Hematopoietic multipotent progenitor cell treated with erythropoietin and hydrocortisone succinate and interleukin-3 and kit ligand, for 4 days (in vitro differentiated cells): ENCODE results near the gene S100P.
"Not testable (repeated sequence)": the region's sequence is repeated elsewhere in the genome, so short reads cannot be mapped to it uniquely, and the experiment has no call there.

Experiments used
- DNase-seq: peaks from one replicate; pipeline ENCODE4 v3.0.0-alpha.2; 2015

The S100P gene

DNA sequence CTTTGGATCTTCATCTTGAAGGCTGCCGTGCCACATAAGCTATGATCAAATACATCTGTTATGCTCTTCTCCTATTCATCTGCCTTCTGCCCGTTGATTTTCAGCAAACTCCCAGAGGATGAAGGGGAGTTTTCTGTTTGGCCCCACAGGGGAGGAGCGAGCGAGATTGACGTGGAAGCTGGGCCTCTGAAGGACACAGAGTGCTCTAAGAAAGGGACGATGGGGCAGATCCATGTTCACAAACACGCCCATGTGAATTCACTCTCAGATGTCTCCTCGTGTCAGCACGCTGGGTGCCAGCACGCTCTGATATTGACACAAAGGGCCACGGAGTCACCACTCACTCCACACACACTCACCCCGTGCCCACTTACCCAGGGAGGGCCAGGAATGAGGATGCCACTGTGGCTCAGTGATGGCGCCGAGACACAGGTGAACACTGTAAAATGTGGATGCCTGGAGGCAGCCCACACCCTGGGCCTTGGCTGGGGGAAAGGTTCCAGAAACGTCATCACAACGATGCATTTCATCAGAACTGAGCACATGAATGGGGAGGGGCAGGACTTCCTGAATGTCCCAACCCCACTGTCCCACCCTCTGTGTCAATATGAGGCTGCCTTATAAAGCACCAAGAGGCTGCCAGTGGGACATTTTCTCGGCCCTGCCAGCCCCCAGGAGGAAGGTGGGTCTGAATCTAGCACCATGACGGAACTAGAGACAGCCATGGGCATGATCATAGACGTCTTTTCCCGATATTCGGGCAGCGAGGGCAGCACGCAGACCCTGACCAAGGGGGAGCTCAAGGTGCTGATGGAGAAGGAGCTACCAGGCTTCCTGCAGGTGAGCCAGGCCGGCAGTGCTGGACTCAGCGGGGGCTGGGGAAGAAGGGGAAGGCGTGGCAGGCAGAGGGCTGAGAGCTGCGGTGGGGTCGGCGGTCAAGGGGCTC is at the start of gene S100P:
Gene S100P, plus strand, starts transcription at position 648 of the 946 bp plus-strand sequence. Its CDS starts 55 bp downstream, at position 703.
- no peak for DNase-seq

DNA sequence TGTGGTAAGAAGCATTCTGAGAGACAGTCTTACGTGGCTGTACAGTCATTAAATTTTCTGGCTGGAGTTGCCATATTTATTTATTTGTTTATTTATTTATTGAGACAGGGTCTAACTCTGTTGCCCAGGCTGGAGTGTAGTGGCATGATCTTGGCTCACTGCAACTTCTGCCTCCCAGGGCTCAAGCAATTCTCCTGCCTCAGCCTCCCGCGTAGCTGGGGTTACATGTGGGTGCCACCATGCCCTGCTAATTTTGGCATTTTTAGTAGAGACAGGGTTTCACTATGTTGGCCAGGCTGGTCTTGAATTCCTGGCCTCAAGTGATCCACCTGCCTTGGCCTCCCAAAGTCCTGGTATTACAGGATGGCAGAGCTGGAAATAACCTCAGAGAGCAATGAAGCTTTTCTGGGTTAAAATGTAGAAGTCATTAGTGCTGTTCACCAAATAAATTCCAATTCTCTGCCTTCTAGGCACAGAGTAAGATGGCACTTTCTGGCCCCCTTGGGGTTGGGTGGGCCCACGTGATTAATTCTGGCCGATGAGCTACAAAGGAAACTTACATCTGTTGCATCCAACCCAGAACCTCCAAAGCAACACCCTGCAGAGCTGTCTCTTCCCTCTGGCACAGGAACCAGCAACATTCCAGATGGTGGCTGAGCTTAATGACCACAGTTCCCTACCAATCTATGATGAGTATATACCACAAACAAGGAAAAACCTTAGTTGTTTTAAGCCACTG is 48.7 kb upstream of the S100P start:
- no peak for DNase-seq

DNA sequence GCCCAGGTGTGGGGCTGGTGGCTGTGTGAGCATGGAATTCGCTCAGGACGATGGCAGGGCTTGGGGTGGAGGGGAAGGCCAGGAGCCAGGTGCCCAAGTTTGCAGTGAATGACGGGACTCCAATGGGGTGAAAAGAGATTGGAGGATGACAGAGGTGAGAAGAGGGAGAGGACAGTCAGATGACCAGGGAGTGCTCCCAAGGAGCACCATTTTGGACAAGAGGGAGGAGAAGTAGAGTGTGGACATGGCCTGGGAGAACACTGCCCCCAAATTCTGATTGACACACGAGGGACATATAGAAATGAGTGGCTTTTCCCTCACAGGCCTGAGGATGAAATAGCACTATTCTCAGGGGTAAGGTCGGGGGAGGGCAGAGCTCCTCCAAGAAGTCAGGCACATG is 46.5 kb upstream of the S100P start:
- no peak for DNase-seq

DNA sequence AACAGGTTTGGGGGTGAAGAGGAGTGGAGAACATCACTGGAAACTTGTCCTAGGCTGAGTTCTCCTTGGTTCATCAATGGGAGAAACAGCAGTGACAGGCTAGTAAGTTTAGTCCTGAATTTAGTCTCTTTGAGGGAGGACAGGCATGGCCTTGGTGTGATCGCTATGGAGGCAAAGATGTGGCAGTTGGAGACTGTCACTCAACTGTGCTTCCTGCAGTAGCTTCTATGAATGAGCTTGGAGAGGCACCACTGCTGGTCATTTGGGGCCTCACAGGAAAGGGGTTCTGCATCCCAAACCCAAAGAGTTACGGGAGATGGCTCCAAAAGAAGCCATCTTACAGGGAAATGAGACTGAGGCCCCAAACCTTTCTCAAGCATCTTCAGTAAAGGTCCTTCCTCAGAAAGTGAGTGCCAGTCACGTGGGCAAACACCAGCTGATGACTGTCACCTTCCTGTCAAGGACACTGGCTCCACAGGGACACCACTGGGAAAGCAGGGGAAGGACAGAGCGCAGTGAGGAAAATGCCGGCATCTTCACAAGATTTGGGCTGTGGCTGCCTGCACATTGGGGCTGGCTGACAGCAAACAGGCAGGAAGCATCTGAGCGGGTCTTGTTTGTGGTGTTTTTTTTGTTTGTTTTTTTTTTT is 46.0 kb upstream of the S100P start:
- DNase-seq: no peak

DNA sequence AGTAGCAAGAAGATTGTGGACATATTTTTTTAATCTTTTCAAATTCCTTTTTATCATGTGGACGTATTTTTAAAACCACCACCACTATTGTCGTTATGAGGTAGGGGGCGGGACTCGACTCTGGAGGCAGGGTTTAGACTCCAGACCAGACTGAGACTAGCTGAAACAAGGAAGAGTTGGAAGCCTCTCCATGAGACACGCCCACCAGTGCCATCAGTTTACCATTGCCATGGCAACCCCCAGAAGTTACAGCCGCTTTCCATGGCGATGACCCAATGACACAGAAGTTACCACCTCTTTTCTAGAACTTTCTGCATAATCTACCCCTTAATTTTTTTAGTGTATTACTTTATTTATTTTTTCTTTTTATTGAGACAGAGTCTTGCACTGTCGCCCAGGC is 44.5 kb upstream of the S100P start:
- no peak for DNase-seq

DNA sequence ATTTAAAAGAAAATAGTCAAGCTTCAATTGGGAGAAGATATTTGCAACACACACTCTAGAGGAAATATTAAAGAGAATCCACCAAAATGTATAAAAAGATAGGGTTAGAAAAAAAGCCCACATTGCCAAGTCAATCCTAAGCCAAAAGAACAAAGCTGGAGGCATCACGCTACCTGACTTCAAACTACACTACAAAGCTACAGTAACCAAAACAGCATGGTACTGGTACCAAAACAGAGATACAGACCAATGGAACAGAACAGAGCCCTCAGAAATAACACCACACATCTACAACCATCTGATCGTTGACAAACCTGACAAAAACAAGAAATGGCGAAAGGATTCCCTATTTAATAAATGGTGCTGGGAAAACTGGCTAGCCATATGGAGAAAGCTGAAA is 39.5 kb upstream of the S100P start:
- not testable (repeated sequence) for DNase-seq

DNA sequence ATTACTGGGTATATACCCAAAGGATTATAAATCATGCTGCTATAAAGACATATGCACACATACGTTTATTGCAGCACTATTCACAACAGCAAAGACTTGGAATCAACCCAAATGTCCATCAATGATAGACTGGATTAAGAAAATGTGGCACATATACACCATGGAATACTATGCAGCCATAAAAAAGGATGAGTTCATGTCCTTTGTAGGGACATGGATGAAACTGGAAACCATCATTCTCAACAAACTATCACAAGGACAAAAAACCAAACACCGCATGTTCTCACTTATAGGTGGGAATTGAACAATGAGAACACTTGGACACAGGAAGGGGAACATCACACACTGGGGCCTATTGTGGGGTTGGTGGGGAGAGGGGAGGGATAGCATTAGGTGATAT is 38.4 kb upstream of the S100P start:
- not testable (repeated sequence) for DNase-seq

DNA sequence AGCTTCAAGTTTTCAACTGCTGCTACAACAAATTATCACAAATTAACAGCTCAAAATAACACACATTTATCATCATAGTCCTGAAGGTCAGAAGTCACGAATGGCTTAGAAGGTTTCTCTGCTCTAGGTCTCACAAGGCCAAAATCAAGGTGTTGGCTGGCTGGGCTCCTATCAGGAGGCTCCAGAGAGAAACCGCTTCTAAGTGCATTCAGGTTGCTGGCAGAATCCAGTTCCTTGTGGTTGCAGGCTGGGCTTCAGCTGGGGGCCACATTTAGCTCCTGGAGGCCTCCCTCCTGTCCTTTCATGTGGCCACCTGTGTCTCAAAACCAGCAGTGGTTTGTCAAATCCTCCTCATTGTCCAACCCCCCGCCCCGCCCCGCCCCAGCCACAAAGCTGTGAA is 37.8 kb upstream of the S100P start:
- DNase-seq: peak; percentile 53

DNA sequence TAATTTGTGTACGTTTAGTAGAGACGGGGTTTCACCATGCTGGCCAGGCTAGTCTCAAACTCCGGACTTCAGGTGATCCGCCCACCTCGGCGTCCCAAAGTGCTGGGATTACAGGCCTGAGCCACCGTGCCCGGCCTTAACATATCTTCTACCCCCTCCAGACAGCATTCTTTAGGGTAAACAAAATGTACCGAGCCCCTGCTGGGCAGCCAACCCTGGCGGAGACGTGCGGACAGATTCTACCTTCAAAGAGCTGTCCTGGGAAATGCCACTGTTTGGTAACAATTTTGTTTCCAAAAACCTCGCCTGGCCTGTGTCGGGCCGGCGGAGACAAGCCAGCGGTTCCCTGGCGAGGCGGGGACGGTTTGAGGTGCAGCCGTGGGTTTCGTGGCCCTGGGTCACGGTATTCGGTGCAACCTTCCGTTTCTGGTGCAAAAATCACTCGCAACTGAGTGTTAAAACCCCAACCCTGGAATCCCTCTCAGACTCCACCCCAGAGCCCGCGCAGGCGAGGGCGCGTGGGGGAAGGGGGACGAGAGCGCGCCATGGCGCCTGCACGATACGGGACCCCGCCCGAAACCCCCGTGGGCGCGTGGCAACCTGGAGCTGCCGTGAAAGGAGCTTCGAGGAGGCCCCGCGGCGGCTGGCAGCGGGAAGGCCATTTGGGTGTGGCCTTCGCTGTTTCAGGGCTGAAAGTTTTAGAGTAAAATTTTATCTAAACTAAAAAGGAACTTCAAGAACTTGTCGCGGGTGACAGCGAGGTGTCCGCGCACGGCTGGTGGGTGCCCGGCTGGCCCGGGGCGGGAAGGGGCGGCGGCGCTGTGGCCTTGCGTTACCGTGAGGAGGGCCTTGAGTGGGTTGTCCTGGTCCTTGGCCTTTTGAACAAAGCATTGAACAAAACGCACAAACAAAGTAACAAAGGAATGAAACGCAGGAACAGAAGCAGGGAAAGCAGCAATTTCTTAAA is 36.2 kb upstream of the S100P start:
- DNase-seq: no peak

DNA sequence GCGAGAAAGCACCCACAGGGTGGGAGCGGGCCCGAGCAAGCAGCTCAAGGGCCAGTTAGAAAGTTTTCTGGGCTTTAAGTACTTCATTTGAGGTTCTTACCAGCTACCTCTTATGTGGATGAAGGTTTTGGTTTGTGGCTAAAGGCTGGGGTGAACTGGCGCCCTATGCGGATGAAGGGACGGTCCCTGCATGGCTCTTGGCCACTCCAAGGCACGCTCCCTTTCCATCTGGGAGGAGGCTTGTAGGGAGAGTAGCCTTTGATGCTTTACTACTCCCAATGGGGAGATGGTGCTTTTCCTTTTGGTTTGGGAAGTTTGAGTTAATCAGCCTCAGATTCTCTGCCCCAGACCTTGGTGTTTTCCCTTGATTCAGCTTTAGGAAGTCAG is 35.5 kb upstream of the S100P start:
- no peak for DNase-seq

DNA sequence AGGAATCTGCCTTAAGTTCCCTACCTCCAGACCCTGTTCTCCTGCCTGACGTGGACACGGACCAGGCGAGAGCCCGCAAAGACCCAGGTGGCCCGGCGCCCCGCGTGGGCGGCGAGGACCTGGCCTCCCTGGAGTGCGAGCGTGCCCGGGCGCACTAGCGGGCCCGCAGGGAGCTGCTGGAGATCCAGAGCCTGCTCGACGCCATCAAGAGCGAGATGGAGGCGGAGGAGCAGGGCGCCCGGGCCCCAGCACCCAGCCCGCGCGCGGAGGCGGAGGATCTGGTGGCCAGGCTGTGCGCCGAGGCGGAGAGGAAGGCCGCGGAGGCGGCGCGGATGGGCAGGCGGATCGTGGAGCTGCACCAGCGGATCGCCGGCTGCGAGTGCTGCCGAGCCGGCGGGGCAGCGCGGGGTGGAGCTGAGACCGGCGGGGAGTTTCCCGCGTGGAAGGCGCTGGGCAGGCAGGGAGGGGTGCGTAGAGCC is 35.0 kb upstream of the S100P start:
- peak; percentile 50 for DNase-seq

DNA sequence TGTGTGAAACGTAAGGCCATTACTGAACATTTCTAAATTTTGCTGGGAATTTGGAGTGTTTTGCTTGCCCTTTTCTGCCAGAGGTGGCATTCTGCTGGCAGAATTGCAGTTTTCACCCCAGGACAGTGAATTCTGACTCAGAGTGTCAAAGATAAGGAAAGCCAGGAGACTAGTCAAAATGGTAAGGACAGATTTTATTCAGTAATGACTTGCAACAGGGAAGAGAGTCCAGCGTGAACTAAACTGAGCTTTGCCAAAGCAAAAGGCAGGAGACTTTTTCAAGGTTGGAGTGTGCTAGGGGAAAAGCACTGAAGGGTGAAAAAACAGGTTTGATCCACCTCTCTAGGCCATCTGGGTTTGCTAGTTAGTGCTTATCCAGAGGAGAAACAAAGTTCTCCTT is 33.8 kb upstream of the S100P start:
- no peak for DNase-seq

DNA sequence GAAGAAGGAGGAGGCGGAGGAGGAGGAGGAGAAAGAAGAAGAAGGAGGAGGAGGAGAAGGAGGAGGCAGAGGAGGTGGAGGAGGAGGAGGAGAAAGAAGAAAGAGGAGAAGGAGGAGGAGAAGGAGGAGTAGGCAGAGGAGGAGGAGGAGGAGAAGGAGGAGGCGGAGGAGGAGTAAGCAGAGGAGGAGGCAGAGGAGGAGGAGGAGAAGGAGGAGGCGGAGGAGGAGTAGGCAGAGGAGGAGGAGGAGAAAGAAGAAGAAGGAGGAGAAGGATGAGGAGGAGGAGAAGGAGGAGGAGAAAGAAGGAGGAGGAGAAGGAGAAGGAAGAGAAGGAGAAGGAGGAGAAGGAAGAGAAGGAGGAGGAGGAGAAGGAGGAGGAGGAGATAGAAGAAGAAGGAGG is 33.2 kb upstream of the S100P start:
- DNase-seq: no peak

DNA sequence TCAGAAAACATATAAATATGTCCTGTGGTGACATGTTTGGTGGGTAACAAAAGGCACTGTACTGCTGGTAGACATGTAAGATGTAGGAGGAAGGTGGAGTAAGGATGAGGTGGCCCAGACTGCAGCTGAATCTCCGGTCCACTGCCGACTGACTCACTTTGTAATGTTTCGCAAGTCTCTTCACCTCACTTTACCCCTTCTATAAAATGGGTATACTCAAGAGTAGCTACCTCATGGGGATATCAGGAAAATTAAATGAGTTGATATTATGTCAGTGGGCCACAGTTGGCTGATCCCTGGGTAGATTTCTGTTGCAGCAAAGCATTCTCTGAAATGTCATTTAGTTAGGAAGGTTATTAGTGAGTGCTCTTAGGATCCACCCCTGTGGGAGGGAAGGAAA is 31.1 kb upstream of the S100P start:
- no peak for DNase-seq

DNA sequence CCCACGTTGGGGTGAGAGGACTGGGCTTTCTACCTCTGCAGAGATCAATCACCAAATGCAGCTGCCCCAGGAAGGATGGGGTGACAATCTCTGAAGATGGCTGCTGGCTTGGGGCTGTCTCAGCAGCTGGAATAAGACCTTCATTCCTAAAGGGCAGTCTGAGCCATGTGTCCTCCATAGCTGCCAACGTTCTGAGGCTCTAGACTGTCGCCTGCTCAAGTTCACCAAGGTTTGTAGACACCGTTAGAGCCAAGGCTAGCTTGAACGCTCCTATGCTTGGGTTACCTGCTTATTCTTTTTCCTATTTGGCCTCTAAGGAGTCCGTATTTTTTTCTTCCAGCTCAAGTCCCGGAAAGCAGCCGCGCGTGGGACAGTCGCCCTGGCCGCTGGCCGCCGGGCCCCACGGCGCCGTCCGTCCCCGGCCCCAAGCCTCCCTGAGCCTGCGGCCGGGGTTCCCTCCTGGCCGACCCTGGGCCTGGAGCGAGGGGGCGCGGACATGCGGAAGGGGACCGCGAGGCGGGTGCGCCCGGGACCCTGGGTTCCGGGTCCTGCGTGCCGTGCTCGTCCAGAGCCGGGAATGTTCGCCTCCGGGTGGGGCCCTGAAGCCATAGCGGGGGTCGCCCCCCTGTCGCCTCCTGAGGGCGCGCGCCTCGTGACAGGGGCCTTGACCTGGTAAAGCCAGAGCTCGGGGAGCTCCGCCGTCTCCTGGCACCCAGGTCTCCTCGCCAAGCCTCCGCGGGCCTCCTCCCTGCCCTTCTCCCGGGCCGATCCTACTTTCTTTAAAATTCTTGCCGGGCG is 29.9 kb upstream of the S100P start:
- DNase-seq: no peak

DNA sequence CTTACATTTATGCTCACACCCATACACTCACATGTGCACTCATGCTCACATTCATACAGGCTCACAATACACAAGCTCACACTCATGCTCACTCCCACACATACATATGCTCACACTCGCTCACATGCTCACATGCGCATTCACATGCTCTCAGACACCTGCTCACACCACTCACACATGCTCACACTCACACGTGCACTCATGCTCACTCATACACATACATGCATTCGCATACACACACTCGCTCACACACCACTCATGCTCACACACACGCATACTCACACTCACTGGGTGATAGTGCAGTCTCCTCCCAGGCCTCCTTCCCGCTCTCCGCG is 28.4 kb upstream of the S100P start:
- no peak for DNase-seq

DNA sequence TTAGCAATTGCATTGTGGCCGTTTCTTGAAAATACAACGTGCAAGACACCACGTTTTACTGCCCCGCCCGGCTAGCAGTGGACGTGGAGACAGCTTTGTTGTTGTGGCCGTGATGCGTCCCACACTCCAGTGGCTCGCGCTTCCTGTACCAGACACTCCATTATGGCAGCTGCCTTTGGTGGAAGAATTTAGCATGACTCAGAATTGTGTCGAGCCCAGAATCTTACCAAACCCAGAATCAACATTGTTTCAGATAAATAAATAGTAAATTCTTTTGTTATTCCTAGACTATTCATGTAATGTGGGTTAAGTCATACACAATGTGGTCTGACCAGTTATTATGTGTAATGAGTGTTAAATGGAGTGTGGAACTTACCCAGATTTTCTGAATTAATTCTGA is 25.3 kb upstream of the S100P start:
- DNase-seq: no peak

DNA sequence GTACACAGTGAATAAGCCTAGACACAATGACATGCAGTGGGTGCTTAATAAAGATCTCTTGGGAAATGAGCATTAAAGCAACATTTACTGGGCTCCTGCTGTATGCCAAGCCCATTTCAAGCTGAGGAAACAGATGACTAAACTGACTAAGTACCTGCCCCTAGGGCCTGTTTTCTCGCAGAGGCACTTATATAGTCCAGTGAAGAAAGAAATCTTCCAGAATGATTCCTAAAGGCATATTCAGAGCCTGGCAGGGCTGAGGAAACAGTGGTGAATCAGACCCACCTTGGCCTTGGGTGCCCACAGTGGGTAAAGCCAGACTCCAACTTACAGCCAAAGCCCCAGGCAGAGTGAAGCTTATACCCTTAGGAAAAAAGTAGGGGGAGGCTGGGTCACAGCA is 22.0 kb upstream of the S100P start:
- no peak for DNase-seq

DNA sequence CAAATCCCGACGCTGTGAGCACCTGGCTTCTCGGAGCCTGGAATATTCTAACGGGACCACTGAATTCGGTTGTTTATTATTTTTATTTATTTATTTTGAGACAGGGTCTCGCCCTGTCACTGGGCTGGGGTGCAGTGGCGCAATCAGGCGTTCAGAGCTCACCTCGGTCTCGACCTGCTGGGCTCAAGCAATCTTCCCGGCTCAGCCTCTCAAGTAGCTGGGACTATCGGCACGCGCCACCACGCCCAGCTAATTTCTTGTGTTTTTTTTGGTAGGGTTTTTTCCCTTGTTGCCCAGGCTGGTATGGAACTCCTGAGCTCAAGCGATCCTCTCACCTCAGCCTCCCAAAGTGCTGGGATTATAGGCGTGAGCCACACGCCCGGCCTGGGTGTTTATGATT is 21.5 kb upstream of the S100P start:
- DNase-seq: no peak

DNA sequence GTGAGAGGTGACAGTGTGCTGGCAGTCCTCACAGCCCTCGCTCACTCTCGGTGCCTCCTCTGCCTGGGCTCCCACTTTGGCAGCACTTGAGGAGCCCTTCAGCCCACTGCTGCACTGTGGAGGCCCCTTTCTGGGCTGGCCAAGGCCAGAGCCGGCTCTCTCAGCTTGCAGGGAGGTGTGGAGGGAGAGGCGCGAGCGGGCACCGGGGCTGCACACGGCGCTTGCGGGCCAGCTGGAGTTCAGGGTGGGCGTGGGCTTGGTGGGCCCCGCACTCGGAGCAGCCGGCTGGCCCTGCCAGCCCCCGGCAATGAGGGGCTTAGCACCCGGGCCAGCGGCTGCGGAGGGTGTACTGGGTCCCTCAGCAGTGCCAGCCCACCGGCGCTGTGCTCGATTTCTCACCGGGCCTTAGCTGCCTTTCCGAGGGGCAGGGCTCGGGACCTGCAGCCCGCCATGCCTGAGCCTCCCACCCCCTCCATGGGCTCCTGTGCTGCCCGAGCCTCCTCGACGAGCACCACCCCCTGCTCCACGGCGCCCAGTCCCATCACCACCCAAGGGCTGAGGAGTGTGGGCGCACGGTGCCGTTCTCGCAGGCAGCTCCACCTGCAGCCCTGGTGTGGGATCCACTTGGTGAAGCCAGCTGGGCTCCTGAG is 21.0 kb upstream of the S100P start:
- not testable (repeated sequence) for DNase-seq

DNA sequence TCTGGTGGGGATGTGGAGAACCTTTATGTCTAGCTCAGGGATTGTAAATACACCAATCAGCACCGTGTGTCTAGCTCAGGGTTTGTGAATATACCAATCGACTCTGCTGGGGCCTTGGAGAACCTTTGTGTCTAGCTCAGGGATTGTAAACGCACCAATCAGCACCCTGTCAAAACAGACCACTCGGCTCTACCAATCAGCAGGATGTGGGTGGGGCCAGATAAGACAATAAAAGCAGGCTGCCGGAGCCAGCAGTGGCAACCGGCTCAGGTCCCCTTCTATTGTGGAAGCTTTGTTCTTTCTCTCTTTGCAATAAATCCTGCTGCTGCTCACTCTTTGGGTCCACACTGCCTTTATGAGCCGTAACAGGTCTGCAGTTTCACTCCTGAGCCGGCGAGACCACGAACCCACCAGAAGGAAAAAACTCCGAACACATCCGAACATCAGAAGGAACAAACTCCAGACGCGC is 20.5 kb upstream of the S100P start:
- peak; percentile 54 for DNase-seq
